IMR-90 (cell line): ENCODE data around the gene TERC.
A peak's percentile ranks its signal among the peaks of the same experiment; 100 is the strongest.

ENCODE experiments used
- MAFK ChIP-seq: IDR thresholded peaks from 2 replicates; pipeline ENCODE4 v1.6.1; 2012; ENCODE audit warnings: low read depth, low read length, improper control_type of control experiment
- MXI1 ChIP-seq: IDR thresholded peaks from 2 replicates; pipeline ENCODE4 v1.6.1; 2012; ENCODE audit warnings: low read depth, mild to moderate bottlenecking, low read length, moderate library complexity, borderline replicate concordance
- NFE2L2 ChIP-seq: fragments of 150-350 bp; IDR thresholded peaks from 2 replicates; pipeline ENCODE4 v1.6.1; 2016; ENCODE audit warnings: low read depth, mild to moderate bottlenecking, low read length
- POLR2A ChIP-seq: IDR thresholded peaks from 2 replicates; pipeline ENCODE4 v1.6.1; 2012; ENCODE audit warnings: mild to moderate bottlenecking, low read depth, low read length
- RFX5 ChIP-seq: IDR thresholded peaks from 2 replicates; pipeline ENCODE4 v1.8.0; 2012; ENCODE audit warnings: low read depth, mild to moderate bottlenecking, low read length, moderate library complexity
- SMC3 ChIP-seq: fragments of 150-350 bp; IDR thresholded peaks from 2 replicates; pipeline ENCODE4 v1.6.1; 2016; ENCODE audit warnings: low read depth, mild to moderate bottlenecking, antibody characterized with exemption, low read length, moderate library complexity
- TF ChIP-seq, protein P1 (sequence below): fragments of 150-350 bp; IDR thresholded peaks from 2 replicates; pipeline ENCODE4 v1.6.1; 2016; ENCODE audit warnings: low read depth, mild to moderate bottlenecking, low read length, moderate library complexity, borderline replicate concordance
- TF ChIP-seq, protein P2 (sequence below): conservative IDR thresholded peaks from 2 replicates; pipeline ENCODE4 v1.5.1; 2012; ENCODE audit warnings: mild to moderate bottlenecking, low read depth, low read length, improper control_type of control experiment

DNA sequence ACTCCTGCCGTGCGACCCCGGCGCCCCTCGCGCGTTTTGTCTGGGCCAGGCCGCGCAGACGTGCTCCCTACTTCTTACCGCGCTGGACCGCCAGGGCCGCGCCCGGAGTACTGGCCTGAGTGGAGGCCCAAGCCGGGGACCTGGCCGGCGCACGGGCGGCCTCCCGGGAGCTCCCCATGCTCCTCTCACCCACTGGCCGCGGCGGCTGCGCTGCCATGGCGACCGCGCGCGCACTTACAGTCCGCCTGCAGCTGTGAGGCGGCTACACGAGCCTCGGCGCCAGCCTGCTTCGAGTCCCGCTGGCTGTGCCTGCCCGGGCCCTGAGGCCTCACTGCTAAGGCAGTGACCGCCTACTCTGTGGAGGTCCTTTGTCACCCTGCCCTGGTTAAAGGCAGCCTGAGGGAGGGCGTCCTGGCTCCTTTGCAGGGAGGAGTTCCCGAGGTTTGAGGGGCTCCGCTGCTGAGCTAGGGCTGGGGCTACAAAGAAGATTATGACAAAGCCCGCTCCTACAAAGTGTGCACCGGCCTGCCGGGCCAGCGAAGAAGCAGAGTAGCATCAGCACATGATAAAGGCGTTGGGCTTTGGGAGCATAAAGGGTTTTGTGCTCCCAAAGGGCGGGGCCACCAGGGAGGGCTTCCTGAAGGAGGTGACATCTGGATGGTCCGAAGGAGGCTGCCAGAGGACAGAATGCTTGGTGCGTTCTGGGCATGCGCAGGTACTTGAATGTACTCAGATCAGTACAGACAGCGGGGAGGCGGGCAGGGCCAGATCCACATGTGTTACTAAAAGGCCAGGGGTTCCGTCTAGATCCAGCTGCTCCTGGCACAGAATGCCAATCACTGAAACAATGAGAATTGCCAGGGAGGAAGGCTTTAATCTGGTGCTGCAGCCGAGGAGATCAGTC is 47.7 kb upstream of the TERC start, which contains the start of the genes LRRC34 and LRRIQ4:
- no peak for TF ChIP-seq SMC3
- TF ChIP-seq, protein P1, sequence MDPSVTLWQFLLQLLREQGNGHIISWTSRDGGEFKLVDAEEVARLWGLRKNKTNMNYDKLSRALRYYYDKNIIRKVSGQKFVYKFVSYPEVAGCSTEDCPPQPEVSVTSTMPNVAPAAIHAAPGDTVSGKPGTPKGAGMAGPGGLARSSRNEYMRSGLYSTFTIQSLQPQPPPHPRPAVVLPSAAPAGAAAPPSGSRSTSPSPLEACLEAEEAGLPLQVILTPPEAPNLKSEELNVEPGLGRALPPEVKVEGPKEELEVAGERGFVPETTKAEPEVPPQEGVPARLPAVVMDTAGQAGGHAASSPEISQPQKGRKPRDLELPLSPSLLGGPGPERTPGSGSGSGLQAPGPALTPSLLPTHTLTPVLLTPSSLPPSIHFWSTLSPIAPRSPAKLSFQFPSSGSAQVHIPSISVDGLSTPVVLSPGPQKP, result no peak
- TF ChIP-seq, protein P2, sequence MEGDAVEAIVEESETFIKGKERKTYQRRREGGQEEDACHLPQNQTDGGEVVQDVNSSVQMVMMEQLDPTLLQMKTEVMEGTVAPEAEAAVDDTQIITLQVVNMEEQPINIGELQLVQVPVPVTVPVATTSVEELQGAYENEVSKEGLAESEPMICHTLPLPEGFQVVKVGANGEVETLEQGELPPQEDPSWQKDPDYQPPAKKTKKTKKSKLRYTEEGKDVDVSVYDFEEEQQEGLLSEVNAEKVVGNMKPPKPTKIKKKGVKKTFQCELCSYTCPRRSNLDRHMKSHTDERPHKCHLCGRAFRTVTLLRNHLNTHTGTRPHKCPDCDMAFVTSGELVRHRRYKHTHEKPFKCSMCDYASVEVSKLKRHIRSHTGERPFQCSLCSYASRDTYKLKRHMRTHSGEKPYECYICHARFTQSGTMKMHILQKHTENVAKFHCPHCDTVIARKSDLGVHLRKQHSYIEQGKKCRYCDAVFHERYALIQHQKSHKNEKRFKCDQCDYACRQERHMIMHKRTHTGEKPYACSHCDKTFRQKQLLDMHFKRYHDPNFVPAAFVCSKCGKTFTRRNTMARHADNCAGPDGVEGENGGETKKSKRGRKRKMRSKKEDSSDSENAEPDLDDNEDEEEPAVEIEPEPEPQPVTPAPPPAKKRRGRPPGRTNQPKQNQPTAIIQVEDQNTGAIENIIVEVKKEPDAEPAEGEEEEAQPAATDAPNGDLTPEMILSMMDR, result no peak
- TF ChIP-seq POLR2A, result no peak
- no peak for TF ChIP-seq RFX5
- TF ChIP-seq MAFK, result no peak
- TF ChIP-seq MXI1, result peak; percentile 91
- TF ChIP-seq NFE2L2, result no peak
